Heart right ventricle (tissue), 16 donors: Measurements from ENCODE around the gene NT5DC3. TPM values are rescaled to one million over a fixed set of nuclear protein-coding genes. Genes with fewer than 3 reads are reported as not detected.

Source experiments
- ATAC-seq, 8 donors: fragments of 200-7000 bp; cut with Tn5 transposase; one replicate each; pipeline ENCODE4 v1.9.1; 2020; ENCODE audit warnings: mild to moderate bottlenecking in 8 of 8, moderate library complexity in 8 of 8, moderate number of reproducible peaks in 1 of 8
- DNase-seq, 2 donors: peaks; one replicate each; pipeline ENCODE4 v3.0.0-alpha.2; 2020
- H3K27ac ChIP-seq, 10 donors: fragments of 200-600 bp; sonication (generic) in 2 of 10; one replicate each; pipeline versions ENCODE4 v1.5.0 to v1.8.0; 2020 to 2022; ENCODE audit warnings: mild to moderate bottlenecking in 3 of 10
- H3K27me3 ChIP-seq, 7 donors: fragments of 200-600 bp; one replicate each; pipeline ENCODE4 v1.8.0; 2021 to 2022; ENCODE audit warnings: mild to moderate bottlenecking in 2 of 7
- H3K36me3 ChIP-seq, 9 donors: fragments of 200-600 bp; sonication (generic) in 1 of 9; one replicate each; pipeline versions ENCODE4 v1.5.0 to v1.8.0; 2020 to 2022; ENCODE audit warnings: mild to moderate bottlenecking in 2 of 9
- H3K4me1 ChIP-seq, 9 donors: fragments of 200-600 bp; sonication (generic) in 1 of 9; one replicate each; pipeline versions ENCODE4 v1.5.0 to v1.8.0; 2020 to 2022; ENCODE audit warnings: mild to moderate bottlenecking in 4 of 9
- H3K4me3 ChIP-seq, 10 donors: fragments of 200-600 bp; sonication (generic) in 2 of 10; one replicate each; pipeline versions ENCODE4 v1.5.0 to v1.8.0; 2020 to 2022; ENCODE audit warnings: mild to moderate bottlenecking in 7 of 10, moderate library complexity in 2 of 10
- H3K9me3 ChIP-seq, 11 donors: fragments of 200-600 bp in 10 of 11; sonication (generic) in 2 of 11; one replicate each; pipeline versions ENCODE4 v1.5.0 to v1.8.0; 2013 to 2022; ENCODE audit warnings: mild to moderate bottlenecking in 2 of 11, control low read depth in 1 of 11, moderate library complexity in 1 of 11
- WGBS, 2 donors: extraction: QIAGEN DNeasy Blood & Tissue Kit; methylation state at CpG; one replicate each; pipeline ENCODE4 v1.1.7; 2013; ENCODE audit warnings: inconsistent platforms in 1 of 2; 5-methylcytosine and 5-hydroxymethylcytosine counted together
- intact Hi-C, 10 donors: fragments of 100-400 bp; cut with DNase I; formaldehyde crosslinking; loops; one replicate each; pipeline versions ENCODE4 v1.11.1 to v1.14.2; 2022
- polyA plus RNA-seq, 2 donors: library from polyadenylated mRNA; stranded (reverse); fragments of 200-250 nt; gene quantifications; one replicate each; pipeline ENCODE4 v1.2.3, GENCODE V29; 2013
- total RNA-seq, 10 donors: library from RNA; stranded (reverse); fragmentation: NEBNext Ultra II Directional in 3 of 10; extraction: Animal tissue kit (Norgen Biotek cat#: 25700) in 3 of 10; gene quantifications; one replicate each; pipeline versions ENCODE4 v1.2.1 to v1.2.4, GENCODE V29; 2021 to 2023
- TF ChIP-seq, protein P1 (sequence below), 9 donors: fragments of 200-600 bp; sonication (generic) in 2 of 9; IDR thresholded peaks; one replicate each; pipeline versions ENCODE4 v1.5.0 to v1.8.0; 2021 to 2022; ENCODE audit warnings: antibody characterized with exemption in 9 of 9, mild to moderate bottlenecking in 5 of 9, moderate library complexity in 1 of 9
- donor health status: Arrhythmogenic right ventricular cardiomyopathy.
- donor health status: ischemic (EF 13 %, LVEDD 7.1; RV severe dilation, severe dysfunction).
- donor health status: healthy with polysubstance abuse.
- donor health status: DM: no; HTN: yes; CAD: no.
- donor health status: DM: no; HTN: no; CAD: no.
- donor health status: ischemic (EF 25% LVEDD 6.9; RV normal size, moderate dysfunction).
- donor health status: ischemic (EF 25% LVEDD 5.7; RV mildly dilated, moderate dysfunction).
- donor health status: healthy.
- donor health status: DM: yes; HTN: yes; CAD: no.
- donor health status: Ischemic cardiomyopathy.
- donor health status: ischemic (EF 35%, LVEDD 5.7; RV mildly dilated, moderate dysfunction).
- donor health status: nonischemic (EF 11% LVEDD 7.7; RV severe dilation, severe dysfunction).
- donor health status: DM: yes; HTN: yes; CAD: no.
- donor health status: PGD.
- donor health status: ischemic (EF 29% LVEDD 5.4; RV normal size, mild dysfunction).
- donor health status: nonischemic (EF 23%, LVEDD 6.1; RV moderate dilation, normal function).

NT5DC3 gene
- total and polyA plus RNA-seq, 12 donors, result 1.0 to 4.9 (median 3.4) TPM

DNA sequence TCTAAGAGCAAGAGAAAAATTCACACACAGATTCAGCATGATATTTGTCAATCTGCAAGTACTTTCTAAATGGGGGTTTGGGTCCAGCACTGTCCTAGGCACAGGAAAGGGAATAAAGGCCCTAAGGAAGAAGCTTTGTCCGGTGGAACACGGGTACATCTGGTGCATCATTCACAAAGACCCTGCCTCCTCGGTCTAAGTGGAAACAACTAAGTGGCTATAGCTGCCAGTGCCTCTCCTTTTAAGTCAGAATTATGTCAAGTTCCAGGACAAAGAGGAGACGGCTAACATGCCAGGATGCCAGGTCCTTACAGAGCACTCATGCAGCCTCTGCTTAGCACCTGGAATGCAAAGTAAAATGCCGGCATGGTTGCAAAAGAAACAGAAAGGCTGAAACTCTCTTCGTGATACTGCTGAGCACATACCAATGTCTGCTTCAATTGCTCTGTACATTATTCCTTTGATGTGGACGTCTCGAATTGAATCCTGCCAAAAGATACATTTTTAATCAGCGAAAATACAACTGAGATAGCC, 47.5 kb downstream of the NT5DC3 start:
- Histone ChIP-seq H3K9me3 (no peaks in the 10 kb centered on the region), H3K36me3 (peaks cover 0 to 26% (median 0%) of the 10 kb centered on the region in 9 donors), H3K27me3 (no peaks in the 10 kb centered on the region), H3K4me3 (no peak overlapping the region), H3K4me1 (no peaks in the 10 kb centered on the region), H3K27ac (no peak overlapping the region)
- 78 to 82% methylated on average over 9 of the region's 9 CpGs for WGBS, 2 donors
- TF ChIP-seq, protein P1, sequence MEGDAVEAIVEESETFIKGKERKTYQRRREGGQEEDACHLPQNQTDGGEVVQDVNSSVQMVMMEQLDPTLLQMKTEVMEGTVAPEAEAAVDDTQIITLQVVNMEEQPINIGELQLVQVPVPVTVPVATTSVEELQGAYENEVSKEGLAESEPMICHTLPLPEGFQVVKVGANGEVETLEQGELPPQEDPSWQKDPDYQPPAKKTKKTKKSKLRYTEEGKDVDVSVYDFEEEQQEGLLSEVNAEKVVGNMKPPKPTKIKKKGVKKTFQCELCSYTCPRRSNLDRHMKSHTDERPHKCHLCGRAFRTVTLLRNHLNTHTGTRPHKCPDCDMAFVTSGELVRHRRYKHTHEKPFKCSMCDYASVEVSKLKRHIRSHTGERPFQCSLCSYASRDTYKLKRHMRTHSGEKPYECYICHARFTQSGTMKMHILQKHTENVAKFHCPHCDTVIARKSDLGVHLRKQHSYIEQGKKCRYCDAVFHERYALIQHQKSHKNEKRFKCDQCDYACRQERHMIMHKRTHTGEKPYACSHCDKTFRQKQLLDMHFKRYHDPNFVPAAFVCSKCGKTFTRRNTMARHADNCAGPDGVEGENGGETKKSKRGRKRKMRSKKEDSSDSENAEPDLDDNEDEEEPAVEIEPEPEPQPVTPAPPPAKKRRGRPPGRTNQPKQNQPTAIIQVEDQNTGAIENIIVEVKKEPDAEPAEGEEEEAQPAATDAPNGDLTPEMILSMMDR (IDR thresholded peaks at IDR 0.05), result no peak
- ATAC-seq (no peak), DNase-seq (no peak)
- intact Hi-C loops, result no loop called here

DNA sequence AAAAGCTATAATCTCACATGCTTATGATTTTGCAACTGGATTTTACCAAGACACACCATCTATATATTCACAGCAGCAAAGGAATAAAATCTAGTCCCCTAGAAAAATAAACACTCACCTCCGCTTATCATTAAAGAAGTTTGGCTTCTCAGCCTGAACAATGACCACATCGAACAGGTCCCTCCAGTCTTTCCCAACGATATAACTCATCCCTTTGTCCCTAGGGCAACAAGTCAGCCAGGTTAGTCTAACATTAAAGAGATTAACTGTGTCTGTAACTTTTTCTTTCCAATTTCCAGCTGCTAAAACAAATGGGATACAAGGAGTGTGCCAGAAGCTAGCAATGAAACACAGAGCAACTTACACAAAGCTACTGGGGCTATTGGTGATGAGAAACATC, 48.0 kb downstream of the NT5DC3 start:
- WGBS, 2 donors, result 56 to 77% methylated on average over 3 of the region's 3 CpGs
- TF ChIP-seq, protein P1 (IDR thresholded peaks at IDR 0.05), result no peak

DNA sequence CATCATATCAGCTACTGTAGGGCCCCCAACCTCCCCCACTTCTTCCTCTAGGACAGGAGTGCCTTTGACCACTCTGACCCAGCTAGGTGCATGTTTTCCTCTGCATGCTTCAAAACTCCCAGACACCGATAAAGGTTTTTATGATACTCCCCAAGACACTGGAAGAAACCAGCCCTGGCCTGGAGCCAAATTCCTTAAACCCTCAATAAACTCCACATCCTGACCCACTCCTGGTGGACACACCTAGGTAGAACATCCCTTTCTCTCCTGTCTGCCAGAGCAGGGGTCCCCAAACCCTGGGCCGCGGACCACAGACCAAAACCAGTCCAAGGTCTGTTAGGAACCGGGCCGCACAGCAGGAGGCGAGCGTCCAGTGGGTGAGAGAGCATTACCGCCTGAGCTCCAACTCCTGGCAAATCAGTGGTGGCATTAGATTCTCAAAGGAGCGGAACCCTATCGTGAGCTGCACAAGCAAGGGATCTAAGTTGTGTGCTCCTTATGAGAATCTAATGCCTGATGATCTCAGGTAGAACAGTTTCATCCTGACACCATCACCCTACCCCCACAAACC, 49.6 kb downstream of the NT5DC3 start:
- ATAC-seq (no peak), DNase-seq (no peak)
- WGBS, 2 donors, result 76 to 84% methylated on average over 10 of the region's 10 CpGs
- Histone ChIP-seq H3K9me3 (no peaks in the 10 kb centered on the region), H3K4me3 (no peak overlapping the region), H3K27ac (no peak overlapping the region), H3K36me3 (peaks cover 0 to 30% (median 0%) of the 10 kb centered on the region in 9 donors), H3K27me3 (no peaks in the 10 kb centered on the region), H3K4me1 (no peaks in the 10 kb centered on the region)
- TF ChIP-seq, protein P1 (IDR thresholded peaks at IDR 0.05), result no peak
- intact Hi-C loops, result no loop called here

More for the DNA sequence above, 48.0 kb downstream of the NT5DC3 start:
- ATAC-seq (no peak), DNase-seq (no peak)
- intact Hi-C loops, result no loop called here
- no peak overlapping the region for H3K4me3 ChIP-seq
- H3K4me1 ChIP-seq, result no peaks in the 10 kb centered on the region
- H3K27me3 ChIP-seq, result no peaks in the 10 kb centered on the region
- H3K36me3 ChIP-seq, result peaks cover 0 to 31% (median 0%) of the 10 kb centered on the region in 9 donors
- H3K9me3 ChIP-seq, result no peaks in the 10 kb centered on the region
- no peak overlapping the region for H3K27ac ChIP-seq

DNA sequence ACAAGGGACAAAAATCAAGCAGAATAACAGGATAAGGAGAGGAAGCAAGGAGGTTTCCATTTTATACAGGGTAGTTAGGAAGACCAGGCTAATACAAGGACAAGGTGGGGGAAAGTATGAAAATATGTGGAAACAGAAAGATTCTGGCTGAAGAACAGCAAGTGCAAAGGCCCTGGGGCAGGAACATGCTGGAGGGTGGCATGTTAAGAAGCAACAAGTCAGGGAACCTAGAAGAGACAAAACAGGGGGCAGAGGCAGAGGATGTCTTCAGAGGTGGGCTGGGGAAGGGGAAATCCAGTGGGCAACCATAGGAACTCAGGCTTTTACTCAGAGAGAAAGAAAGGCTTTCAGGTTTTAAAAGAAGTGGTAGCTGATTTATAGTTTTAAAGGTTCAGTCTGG, 54.8 kb downstream of the NT5DC3 start:
- Histone ChIP-seq H3K9me3 (no peaks in the 10 kb centered on the region), H3K36me3 (peaks cover 0 to 36% (median 0%) of the 10 kb centered on the region in 9 donors)

More for the DNA sequence above, 54.8 kb downstream of the NT5DC3 start:
- H3K4me1 ChIP-seq, result peaks cover 0 to 7% (median 0%) of the 10 kb centered on the region in 9 donors
- H3K27me3 ChIP-seq, result no peaks in the 10 kb centered on the region
- no peak overlapping the region for H3K4me3 ChIP-seq
- intact Hi-C loops, result no loop called here
- ATAC-seq (no peak), DNase-seq (no peak)
- TF ChIP-seq, protein P1 (IDR thresholded peaks at IDR 0.05), result no peak
- no peak overlapping the region for H3K27ac ChIP-seq
